ENCODE data around the gene DIPK1B. TPM values are rescaled to one million over a fixed set of nuclear protein-coding genes. Genes with fewer than 3 reads are reported as not detected.

The DIPK1B gene
- total RNA-seq, 1 donor from 2014 or later: 293 TPM

DNA sequence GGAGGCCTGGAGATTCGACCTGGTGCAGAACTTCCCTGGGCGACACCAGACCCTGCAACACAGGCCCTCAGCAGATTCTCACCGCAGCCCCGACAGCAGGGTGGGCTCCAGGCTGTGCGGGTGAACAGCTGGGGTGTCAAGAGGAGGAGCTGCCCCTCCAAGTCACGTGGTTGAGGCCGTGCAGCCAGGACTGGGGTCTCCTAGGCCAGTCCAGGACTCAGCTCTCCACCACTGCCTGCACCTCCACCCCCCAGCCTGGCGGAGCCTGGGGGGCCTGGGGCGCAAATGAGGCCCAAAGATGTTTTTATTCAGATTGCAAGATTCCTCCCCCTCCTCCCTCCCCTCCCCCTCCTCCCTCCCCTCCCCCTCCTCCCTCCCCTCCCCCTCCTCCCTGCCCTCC is 15.9 kb upstream of the DIPK1B start:
- Mint-ChIP-seq H3K9me3 (ENCODE audit: unreplicated experiment) (no peaks in the 10 kb centered on the region), H3K27me3 (ENCODE audit: unreplicated experiment) (peaks cover 5% of the 10 kb centered on the region), H3K4me1 (ENCODE audit: unreplicated experiment) (peaks cover 29% of the 10 kb centered on the region), H3K27ac (ENCODE audit: unreplicated experiment) (no peak overlapping the region), H3K4me3 (ENCODE audit: unreplicated experiment) (no peak overlapping the region), H3K36me3 (ENCODE audit: low read depth, unreplicated experiment) (no peaks in the 10 kb centered on the region)
- peak; percentile 8 for DNase-seq (ENCODE audit: low spot score)
- TF ChIP-seq, protein P1, sequence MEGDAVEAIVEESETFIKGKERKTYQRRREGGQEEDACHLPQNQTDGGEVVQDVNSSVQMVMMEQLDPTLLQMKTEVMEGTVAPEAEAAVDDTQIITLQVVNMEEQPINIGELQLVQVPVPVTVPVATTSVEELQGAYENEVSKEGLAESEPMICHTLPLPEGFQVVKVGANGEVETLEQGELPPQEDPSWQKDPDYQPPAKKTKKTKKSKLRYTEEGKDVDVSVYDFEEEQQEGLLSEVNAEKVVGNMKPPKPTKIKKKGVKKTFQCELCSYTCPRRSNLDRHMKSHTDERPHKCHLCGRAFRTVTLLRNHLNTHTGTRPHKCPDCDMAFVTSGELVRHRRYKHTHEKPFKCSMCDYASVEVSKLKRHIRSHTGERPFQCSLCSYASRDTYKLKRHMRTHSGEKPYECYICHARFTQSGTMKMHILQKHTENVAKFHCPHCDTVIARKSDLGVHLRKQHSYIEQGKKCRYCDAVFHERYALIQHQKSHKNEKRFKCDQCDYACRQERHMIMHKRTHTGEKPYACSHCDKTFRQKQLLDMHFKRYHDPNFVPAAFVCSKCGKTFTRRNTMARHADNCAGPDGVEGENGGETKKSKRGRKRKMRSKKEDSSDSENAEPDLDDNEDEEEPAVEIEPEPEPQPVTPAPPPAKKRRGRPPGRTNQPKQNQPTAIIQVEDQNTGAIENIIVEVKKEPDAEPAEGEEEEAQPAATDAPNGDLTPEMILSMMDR (IDR thresholded peaks at IDR 0.05; ENCODE audit: unreplicated experiment): no peak

DNA sequence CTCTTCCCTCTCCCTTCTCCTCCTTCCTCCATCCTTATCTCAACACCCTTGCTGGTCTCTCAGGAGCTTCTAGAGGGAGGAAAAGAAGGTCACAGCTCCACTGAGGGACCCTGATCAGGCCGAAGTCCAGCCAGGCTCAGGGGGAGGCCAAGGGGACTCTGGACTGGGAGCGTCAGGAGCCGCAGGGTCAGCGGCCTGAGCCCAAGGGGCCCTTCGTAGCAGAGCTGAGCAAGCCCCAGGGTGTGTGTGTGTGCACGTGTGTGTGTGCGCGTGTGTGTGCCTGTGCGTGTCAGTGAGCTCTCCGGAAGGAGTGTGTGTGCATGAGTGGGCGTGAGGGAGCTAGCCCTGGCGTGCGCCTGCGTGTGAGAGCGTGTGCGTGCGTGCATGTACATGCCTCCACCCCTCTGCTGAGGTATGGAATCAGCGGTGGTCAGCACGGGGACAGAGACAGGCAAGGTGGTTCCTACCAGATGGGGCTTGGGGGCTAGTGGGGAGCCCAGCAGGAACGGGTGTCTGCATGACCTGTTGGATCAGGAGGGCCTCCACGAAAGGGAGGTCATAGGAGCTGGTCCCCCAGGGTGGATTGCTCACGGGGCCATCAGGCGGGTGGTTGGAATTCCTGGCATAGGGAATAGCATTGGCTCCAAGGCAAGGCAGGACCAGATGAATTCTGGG is 15.1 kb upstream of the DIPK1B start:
- Mint-ChIP-seq H3K9me3 (ENCODE audit: unreplicated experiment) (no peaks in the 10 kb centered on the region), H3K4me1 (ENCODE audit: unreplicated experiment) (peaks cover 36% of the 10 kb centered on the region), H3K36me3 (ENCODE audit: low read depth, unreplicated experiment) (no peaks in the 10 kb centered on the region), H3K27ac (ENCODE audit: unreplicated experiment) (no peak overlapping the region), H3K4me3 (ENCODE audit: unreplicated experiment) (no peak overlapping the region), H3K27me3 (ENCODE audit: unreplicated experiment) (peaks cover 8% of the 10 kb centered on the region)
- no peak for DNase-seq (ENCODE audit: low spot score)
- TF ChIP-seq, protein P1 (IDR thresholded peaks at IDR 0.05; ENCODE audit: unreplicated experiment): no peak

DNA sequence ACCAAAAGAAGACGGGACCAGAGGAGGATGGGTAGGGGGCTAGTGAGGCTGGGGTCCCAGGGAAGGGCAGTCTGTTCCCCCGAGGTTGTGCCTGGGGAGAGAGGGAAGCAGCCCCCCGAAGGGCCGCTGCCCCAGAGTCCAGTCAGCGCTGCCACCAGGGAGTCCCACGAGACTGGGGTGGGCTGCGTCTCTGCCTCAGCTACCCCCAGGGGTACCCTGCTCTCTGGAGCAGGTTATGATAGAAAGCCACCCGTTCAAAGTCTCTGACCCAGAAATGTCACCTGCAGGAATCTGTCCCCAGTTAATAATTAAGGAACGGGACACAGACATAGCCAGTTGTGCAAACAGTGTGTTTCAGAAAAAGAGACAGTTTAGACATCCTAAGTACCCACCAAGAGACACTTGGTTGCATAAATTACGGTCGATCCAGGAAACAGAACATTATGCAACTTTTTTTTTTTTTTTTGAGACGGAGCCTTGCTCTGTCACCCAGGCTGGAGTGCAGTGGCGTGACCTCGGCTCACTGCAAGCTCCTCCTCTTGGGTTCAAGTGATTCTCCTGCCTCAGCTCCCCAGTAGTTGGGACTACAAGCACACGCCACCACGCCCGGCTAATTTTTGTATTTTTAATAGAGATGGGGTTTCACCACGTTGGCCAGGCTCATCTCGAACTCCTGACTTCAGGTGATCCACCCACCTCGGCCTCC is 14.4 kb upstream of the DIPK1B start:
- Mint-ChIP-seq H3K4me1 (ENCODE audit: unreplicated experiment) (peaks cover 34% of the 10 kb centered on the region), H3K27ac (ENCODE audit: unreplicated experiment) (no peak overlapping the region), H3K4me3 (ENCODE audit: unreplicated experiment) (no peak overlapping the region), H3K9me3 (ENCODE audit: unreplicated experiment) (no peaks in the 10 kb centered on the region), H3K27me3 (ENCODE audit: unreplicated experiment) (peaks cover 8% of the 10 kb centered on the region), H3K36me3 (ENCODE audit: low read depth, unreplicated experiment) (no peaks in the 10 kb centered on the region)
- no peak for DNase-seq (ENCODE audit: low spot score)
- TF ChIP-seq, protein P1 (IDR thresholded peaks at IDR 0.05; ENCODE audit: unreplicated experiment): no peak

GRCh38 chr9:136698635-136699246 is 13.6 kb upstream of the DIPK1B start:
- Mint-ChIP-seq H3K4me1 (ENCODE audit: unreplicated experiment) (peaks cover 34% of the 10 kb centered on the region), H3K36me3 (ENCODE audit: low read depth, unreplicated experiment) (no peaks in the 10 kb centered on the region), H3K4me3 (ENCODE audit: unreplicated experiment) (peak overlapping the region; percentile 16), H3K9me3 (ENCODE audit: unreplicated experiment) (no peaks in the 10 kb centered on the region), H3K27me3 (ENCODE audit: unreplicated experiment) (peaks cover 8% of the 10 kb centered on the region), H3K27ac (ENCODE audit: unreplicated experiment) (peak overlapping the region; percentile 22)
- TF ChIP-seq, protein P1 (IDR thresholded peaks at IDR 0.05; ENCODE audit: unreplicated experiment): no peak
- no peak for DNase-seq (ENCODE audit: low spot score)

GRCh38 chr9:136700304-136700703 is 12.1 kb upstream of the DIPK1B start:
- Mint-ChIP-seq H3K4me3 (ENCODE audit: unreplicated experiment) (peak overlapping the region; percentile 76), H3K4me1 (ENCODE audit: unreplicated experiment) (peaks cover 35% of the 10 kb centered on the region), H3K27me3 (ENCODE audit: unreplicated experiment) (peaks cover 13% of the 10 kb centered on the region), H3K9me3 (ENCODE audit: unreplicated experiment) (no peaks in the 10 kb centered on the region), H3K36me3 (ENCODE audit: low read depth, unreplicated experiment) (no peaks in the 10 kb centered on the region), H3K27ac (ENCODE audit: unreplicated experiment) (peak overlapping the region; percentile 72)
- no peak for DNase-seq (ENCODE audit: low spot score)
- TF ChIP-seq, protein P1 (IDR thresholded peaks at IDR 0.05; ENCODE audit: unreplicated experiment): no peak

Measured in endothelial cell (in vitro differentiated cells).